Hepatic stellate cell (primary cell): Measurements from ENCODE around the gene GRHL1.
"Not testable (repeated sequence)": the region's sequence is repeated elsewhere in the genome, so short reads cannot be mapped to it uniquely, and the experiment has no call there.

Source experiments
- DNase-seq: peaks from one replicate; pipeline ENCODE4 v3.0.0; 2011; ENCODE audit warnings: low spot score

The GRHL1 gene

DNA sequence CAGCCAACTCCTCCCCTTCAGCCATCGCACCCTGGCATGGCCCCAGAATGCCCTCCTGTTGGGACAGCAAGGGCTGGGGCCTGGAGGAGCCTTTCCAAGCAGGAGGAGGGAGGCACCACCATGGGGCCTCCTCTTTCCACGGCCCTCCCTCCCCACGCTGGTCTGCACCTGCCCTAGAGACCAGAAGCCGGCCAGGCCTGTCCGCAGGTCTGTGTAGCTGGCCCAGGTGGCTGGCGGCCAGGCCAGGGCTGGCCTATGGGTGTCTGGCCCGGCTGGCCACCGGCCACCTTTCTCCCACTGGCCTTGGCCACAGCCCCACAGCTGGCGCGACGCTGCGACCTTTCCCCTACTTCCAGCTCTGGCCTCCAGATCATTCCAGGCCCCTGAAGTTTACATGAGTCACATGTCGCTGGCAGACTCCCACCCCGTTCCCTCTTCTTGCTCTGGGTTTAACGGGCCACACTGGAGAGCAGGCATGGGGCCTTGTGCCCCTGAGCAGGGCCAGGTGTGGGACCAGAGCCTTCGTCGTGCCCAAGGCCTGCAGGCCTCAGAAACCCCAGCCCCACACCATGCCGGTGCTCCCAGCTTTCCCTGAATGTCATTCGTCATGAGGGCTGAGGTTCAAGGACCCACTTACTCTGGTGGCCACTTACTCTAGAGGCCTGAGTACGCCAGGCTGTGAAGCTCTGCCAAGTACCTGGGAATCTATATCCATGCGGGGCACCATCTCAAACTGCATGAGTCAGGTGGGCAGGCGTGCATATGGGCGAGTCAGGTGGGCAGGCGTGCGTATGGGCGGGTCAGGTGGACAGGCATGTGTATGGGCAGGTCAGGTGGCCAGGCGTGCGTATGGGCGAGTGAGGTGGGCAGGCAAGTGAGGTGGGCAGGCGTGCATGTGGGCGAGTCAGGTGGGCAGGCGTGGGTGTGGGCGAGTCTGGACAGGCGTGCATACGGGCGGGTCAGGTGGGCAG lies 58.6 kb downstream of the GRHL1 start:
- peak; percentile 79 for DNase-seq

DNA sequence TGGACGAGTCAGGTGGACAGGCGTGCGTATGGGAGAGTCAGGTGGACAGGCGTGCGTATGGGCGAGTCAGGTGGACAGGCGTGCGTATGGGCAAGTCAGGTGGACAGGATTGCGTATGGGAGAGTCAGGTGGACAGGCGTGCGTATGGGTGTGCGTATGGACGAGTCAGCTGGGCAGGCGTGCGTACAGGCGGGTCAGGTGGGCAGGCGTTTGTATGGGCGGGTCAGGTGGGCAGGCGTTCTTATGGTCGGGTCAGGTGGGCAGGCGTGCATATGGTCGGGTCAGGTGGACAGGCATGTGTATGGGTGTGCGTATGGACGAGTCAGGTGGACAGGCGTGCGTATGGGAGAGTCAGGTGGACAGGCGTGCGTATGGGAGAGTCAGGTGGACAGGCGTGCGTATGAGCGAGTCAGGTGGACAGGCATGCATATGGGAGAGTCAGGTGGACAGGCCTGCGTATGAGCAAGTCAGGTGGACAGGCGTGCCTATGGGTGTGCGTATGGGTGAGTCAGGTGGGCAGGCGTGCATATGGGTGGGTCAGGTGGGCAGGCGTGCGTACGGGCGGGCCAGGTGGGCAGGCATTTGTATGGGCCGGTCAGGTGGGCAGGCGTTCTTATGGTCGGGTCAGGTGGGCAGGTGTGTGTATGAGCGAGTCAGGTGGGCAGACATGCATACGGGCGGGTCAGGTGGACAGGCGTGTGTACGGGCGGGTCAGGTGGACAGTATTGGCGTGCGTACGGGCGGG lies 59.5 kb downstream of the GRHL1 start:
- DNase-seq = not testable (repeated sequence)

DNA sequence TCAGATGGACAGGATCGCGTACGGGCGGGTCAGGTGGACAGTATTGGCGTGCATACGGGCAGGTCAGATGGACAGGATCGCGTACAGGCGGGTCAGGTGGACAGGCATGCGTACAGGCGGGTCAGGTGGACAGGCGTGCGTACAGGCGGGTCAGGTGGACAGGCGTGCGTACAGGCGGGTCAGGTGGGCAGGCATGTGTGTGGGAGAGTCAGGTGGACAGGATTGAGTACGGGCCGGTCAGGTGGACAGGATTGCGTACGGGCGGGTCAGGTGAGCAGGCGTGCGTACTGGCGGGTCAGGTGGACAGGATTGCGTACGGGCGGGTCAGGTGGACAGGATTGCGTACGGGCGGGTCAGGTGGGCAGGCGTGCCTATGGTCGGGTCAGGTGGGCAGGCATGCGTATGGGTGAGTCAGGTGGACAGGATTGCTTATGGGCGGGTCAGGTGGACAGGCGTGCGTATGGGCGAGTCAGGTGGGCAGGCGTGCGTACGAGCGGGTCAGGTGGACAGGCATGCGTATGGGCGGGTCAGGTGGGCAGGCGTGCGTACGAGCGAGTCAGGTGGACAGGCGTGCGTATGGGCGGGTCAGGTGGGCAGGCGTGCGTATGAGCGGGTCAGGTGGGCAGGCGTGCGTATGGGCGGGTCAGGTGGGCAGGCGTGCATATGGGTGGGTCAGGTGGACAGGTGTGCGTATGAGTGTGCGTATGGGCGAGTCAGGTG lies 60.3 kb downstream of the GRHL1 start:
- DNase-seq = not testable (repeated sequence)

DNA sequence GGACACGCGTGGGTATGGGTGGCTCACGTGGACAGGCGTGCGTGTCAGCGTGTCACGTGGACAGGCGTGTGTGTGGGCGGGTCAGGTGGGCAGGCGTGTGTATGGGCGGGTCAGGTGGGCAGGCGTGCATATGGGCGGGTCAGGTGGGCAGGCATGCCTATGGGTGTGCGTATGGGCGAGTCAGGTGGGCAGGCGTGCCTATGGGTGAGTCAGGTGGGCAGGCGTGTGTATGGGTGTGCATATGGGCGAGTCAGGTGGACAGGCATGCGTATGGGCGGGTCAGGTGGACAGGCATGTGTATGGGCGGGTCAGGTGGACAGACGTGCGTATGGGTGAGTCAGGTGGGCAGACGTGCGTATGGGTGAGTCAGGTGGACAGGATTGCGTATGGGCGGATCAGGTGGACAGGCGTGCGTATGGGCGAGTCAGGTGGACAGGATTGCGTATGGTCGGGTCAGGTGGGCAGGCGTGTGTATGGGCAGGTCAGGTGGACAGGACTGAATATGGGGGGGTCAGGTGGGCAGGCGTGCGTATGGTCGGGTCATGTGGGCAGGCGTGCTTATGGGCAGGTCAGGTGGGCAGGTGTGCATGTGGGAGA lies 61.0 kb downstream of the GRHL1 start:
- DNase-seq = not testable (repeated sequence)

DNA sequence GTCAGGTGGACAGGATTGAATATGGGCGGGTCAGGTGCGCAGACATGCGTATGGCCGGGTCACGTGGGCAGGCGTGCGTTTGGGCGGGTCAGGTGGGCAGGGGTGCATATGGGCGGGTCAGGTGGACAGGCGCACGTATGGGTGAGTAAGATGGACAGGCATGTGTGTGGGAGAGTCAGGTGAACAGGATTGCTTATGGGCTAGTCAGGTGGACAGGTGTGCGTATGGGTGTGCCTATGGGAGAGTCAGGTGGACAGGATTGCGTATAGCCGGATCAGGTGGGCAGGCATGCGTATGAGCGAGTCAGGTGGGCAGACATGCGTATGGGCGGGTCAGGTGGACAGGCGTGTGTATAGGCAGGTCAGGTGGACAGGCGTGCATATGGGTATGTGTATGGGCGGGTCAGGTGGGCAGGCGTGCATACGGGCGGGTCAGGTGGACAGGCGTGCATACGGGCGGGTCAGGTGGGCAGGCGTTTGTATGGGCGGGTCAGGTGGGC lies 61.5 kb downstream of the GRHL1 start:
- no peak for DNase-seq

DNA sequence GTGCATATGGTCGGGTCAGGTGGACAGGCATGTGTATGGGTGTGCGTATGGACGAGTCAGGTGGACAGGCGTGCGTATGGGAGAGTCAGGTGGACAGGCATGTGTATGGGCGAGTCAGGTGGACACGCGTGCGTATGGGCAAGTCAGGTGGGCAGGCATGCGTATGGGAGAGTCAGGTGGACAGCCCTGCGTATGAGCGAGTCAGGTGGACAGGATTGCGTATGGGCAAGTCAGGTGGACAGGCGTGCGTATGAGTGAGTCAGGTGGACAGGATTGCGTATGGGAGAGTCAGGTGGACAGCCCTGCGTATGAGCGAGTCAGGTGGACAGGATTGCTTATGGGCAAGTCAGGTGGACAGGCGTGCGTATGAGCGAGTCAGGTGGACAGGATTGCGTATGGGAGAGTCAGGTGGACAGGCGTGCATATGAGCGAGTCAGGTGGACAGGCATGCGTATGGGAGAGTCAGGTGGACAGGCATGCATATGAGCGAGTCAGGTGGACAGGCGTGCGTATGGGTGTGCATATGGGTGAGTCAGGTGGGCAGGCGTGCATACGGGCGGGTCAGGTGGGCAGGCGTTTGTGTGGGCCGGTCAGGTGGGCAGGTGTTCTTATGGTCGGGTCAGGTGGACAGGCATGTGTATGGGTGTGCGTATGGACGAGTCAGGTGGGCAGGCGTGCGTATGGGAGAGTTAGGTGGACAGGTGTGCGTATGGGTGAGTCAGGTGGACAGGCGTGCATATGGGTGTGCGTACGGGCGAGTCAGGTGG lies 62.3 kb downstream of the GRHL1 start:
- not testable (repeated sequence) for DNase-seq

DNA sequence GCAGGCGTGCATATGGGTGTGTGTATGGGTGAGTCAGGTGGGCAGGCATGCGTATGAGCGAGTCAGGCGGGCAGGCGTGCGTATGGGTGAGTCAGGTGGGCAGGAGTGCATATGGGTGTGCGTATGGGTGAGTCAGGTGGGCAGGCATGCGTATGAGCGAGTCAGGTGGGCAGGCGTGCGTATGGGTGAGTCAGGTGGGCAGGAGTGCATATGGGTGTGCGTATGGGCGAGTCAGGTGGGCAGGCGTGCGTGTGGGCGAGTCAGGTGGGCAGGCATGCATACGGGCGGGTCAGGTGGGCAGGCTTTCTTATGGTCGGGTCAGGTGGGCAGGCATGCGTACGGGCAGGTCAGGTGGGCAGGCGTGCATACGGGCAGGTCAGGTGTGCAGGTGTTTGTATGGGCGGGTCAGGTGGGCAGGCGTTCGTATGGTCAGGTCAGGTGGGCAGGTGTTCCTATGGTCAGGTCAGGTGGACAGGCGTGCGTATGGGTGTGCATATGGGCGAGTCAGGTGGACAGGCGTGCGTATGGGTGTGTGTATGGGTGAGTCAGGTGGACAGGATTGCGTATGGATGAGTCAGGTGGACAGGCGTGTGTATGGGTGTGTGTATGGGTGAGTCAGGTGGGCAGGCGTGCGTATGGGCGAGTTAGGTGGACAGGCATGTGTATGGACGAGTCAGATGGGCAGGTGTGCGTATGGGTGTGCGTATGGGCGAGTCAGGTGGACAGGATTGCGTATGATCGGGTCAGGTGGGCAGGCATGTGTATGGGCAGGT lies 63.1 kb downstream of the GRHL1 start:
- DNase-seq = no peak

DNA sequence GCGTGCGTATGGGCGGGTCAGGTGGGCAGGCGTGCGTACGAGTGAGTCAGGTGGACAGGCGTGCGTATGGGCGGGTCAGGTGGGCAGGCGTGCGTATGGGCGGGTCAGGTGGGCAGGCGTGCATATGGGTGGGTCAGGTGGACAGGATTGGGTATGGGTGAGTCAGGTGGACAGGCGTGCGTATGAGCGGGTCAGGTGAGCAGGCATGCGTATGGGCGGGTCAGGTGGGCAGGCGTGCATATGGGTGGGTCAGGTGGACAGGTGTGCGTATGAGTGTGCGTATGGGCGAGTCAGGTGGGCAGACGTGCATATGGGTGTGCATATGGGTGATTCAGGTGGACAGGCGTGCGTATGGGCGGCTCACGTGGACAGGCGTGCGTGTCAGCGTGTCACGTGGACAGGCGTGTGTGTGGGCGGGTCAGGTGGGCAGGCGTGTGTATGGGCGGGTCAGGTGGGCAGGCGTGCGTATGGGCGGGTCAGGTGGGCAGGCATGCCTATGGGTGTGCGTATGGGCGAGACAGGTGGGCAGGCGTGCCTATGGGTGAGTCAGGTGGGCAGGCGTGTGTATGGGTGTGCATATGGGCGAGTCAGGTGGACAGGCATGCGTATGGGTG lies 64.0 kb downstream of the GRHL1 start:
- DNase-seq = not testable (repeated sequence)

DNA sequence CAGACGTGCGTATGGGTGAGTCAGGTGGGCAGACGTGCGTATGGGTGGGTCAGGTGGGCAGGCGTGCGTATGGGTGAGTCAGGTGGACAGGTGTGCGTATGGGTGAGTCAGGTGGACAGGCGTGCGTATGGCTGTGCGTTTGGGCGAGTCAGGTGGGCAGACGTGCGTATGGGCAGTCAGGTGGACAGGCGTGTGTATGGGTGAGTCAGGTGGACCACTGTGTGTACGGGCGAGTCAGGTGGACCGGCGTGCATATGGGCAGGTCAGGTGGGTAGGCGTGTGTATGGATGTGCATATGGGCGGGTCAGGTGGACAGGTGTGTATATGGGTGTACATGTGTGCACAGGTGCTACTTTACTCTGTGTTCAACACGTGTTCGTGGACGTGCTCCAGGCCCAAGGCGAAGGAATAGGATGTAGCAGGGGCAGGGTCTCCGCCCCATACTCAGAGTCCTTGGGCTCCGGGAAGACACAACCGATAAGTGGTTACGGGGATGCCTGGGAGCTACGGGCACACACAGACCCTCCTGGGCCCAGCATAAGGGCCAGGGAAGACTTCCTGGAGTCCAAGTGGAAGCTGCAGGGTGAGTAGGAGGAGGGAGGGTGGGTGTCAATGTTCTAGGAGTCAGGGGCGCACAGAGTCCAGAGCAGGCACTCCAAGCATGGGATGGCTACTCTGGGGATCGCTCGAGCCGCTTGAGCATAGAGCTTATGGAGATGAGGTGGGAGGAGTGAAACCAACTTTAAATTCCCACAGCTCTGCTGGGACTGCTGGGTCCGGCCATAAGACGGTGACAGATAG lies 64.7 kb downstream of the GRHL1 start:
- DNase-seq = no peak

DNA sequence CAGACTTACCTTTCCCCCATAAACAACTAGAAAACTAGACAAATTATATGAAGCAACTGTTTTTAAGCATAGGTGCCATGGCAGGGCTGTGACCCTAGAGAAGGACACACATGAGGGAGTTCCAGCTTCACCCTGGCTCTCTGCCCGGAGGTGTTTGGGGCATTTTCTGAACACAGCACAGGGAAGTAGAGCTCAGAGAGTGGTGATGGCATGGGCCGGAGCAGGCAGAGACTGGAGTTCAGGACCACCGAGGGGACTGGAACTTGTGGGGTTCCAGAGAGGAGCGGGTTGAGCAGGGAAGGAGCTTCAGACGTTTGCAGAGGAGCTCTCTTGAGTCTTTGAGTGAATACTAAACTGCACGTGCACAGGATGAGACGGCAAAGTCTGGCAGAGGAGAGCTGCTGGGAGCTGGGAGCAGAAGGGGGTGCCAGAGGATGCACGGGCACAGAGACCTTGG lies 65.3 kb downstream of the GRHL1 start:
- DNase-seq = no peak

DNA sequence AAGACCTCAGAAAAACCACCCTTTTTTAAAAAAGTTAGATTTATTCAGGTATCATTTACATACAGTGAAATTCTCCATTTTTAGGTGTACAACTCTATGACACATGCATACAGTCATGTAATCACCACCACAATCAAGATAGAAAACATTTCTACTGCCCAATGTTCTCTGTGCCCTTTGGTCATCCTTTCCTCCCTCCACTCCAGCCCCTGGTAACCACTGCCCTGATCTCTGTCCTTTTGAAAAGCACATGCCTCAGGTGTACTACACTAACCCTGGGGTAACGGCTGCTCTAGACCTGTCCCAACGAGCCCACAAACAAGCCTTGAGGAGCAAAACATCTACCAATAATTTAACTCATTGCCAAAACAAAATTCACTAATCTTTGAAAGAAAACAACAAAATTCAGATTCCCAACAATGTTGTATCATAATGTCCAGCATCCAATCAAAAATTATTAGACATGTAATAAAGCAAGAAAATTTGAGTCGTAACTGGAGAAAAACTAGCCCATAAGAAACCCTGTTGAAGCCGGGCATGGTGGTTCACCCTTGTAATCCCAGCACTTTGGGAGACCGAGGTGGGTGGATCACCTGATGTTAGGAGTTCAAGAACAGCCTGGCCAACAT lies 65.9 kb downstream of the GRHL1 start:
- no peak for DNase-seq

DNA sequence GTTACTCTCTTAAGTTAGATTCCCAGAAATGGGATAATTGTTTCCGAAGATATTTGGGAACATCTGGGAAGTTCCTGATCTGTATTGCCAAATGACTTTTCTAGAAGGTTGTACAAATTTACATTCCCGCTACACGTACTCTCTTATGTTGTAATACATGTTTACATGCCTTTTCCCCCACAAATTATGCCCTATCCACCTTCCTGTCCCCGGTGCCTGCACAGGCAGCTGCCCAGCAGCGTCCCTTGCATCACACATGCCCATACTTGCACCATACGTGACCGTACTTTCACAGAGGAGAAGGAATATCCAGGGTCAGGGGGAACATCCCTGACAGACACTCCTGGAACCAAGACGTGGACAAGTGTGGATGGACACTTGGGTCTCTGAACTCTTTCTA lies 67.7 kb downstream of the GRHL1 start:
- DNase-seq = no peak

DNA sequence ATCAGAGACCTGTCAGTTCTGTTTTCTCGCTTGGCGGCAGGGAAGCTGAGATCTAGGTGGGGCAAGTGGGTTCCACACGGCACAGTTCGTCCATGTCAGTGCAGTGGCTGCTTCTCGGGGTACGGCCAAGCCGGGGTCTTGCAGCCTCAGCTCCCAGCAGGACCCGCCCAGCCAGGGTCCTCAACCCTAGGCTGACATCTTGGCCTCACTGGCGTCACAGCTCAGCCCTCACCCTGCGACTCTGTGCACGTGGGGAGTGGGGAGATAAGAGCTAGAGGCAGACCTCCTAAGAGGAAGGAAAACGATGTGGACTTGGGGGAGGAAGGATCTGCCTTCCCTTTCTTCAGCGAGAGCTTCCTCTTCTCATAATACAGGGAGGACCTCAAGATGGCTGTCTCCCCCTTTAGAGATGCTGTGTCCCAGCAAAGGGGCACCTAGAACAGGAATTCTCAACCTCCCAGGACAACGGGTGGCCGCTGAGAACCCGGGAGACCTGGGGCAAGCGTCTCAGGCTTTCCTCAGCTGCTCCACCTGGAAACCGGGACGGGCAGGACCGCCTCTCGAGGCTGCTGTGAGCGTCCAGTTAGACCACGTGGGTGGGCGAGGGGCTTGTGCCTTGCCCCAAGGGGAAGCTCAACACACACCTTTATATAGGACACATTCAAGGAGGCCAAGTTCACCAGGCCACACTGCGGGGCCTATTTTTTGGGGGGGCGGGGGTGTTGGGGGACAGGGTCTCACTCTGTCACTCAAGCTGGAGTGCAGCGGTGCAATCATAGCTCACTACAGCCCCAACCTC lies 68.3 kb downstream of the GRHL1 start:
- DNase-seq = no peak

DNA sequence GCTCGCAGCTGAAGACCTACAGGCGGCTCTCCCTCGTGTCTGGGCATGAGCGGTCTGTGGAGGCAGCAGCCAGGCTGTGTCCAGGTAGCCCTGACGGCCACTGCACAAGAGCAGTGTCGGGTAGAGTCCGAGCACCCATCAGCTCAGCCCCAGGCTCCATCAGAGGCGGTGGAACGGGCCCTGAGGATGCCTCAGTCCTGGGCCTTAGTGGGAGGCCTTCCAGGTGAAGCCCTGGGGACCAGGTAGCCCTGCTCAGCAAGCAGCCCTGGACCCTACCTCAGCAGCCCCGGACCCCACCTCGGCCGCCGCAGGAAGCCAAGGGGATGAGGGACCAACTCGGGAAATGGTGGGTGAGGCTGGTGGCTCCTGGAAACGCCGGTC lies 70.5 kb downstream of the GRHL1 start:
- DNase-seq = no peak

DNA sequence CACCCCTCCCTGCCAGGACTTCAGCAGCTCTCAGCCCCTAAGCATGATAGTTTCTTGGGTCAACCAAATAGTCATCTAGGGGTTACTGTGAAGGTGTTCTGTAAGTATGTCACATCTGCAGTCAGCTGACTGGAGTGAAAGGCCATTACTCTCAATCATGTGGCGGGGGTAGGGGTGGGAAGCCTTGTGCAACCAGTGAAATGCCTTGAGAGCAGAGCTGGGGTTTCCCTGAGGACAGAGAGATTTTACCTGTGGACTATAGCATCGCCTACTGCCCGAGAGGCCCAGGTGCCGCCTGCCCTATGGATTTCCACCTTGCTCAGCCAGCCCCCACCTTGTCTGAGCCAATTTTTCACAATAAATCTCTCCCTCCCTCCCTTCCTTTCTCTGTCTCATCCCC lies 71.0 kb downstream of the GRHL1 start:
- DNase-seq = no peak

DNA sequence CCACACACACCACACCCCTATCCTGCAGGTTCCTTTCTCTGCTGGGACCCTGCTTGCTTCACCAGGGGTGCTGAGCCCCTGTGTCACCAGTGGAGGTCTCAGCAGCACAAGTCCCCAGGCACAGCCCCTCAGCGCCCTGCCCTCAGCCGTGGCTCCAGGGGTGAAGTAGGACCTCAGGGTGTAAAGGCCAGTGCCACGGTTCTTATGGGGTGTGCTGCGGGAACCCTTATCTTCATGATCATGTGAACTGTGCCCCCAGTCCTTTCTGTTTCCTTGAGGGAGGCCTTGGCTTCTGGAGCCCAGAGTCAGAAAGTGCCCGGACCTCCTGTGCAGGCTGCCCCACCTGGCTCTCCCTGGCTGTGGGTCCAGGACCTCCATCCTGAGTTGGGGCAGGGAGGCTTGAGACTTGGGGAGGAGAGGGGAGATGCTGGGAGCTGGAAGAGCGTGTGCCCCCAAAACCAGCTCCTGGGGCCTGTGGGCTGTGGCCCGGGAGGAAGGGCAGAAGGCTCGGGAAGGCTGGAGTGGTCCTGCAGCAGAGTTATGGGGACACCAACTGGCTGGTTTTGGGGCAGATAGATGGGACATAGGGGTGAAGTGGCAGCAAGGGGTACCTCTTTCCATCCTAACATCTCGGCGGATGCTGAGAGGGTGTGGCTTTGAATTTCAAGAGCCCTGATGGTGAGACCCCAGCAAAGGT lies 71.6 kb downstream of the GRHL1 start:
- DNase-seq = no peak
